GM19455 (cell line): ENCODE results near the gene SPAG6.
A peak's percentile ranks its signal among the peaks of the same experiment; 100 is the strongest.
"Not testable (repeated sequence)": the region's sequence is repeated elsewhere in the genome, so short reads cannot be mapped to it uniquely, and the experiment has no call there.

Source experiments
- ATAC-seq: cut with Tn5 transposase; IDR thresholded peaks from one replicate; pipeline ENCODE4 v1.9.1; 2021; ENCODE audit not compliant: unreplicated experiment

Gene SPAG6

DNA sequence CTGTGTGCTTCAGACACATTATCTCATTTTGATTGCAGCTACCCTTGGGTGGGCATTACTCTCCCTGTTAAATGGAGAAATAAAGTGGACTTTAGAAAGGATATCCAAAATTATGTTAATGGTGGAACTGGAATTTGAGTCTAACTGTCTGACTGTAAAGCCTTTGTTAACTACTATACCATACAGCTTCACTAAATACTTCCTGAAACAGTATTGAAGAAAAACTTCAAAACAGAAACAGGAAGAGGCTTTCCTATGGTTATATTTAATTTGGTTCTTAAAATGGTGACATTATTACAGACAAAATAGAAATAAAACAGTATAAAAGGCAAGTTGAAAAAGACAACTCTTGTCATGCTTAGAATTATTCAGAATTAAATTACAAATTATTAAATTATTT lies 25.0 kb downstream of the SPAG6 start:
- ATAC-seq = no peak

DNA sequence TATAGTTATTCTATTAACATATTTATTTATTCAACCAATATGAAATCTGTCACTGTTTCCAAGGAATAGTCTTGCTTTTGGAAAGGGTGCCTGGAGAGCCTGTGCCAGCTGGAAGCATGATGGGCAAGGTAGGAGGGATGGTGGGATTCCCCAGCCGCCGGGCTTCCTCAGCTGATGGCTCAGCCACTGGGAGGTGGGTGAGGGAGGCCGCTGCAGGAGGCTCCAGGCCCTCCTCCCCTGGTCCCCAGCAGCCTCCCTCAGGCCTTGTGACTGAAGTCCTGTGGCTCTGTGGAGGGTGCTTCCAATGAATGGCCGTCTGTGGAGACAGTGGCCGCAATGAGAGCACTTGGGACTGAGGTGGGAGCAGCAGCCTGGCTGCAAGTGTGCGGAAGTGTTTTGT lies 27.0 kb downstream of the SPAG6 start:
- ATAC-seq = no peak

DNA sequence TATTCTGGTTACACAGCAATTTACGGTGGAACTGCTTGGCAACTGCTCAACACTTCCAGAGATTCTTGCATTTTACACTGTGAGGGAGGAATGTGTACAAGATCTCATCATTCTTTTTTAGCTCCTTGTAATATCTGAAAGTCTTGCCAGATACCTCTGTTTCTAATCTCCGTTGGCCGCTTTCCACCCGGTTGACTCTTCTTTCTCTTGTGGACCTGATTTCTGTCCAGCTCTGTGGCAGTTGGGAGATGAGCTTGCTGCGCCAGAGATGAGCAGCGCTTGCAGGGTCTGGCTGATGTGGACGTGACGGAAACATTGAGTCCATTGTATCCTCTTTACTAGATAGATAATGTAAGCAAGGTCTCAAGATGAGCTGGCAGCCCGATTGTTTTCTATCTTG lies 27.6 kb downstream of the SPAG6 start:
- ATAC-seq = no peak

DNA sequence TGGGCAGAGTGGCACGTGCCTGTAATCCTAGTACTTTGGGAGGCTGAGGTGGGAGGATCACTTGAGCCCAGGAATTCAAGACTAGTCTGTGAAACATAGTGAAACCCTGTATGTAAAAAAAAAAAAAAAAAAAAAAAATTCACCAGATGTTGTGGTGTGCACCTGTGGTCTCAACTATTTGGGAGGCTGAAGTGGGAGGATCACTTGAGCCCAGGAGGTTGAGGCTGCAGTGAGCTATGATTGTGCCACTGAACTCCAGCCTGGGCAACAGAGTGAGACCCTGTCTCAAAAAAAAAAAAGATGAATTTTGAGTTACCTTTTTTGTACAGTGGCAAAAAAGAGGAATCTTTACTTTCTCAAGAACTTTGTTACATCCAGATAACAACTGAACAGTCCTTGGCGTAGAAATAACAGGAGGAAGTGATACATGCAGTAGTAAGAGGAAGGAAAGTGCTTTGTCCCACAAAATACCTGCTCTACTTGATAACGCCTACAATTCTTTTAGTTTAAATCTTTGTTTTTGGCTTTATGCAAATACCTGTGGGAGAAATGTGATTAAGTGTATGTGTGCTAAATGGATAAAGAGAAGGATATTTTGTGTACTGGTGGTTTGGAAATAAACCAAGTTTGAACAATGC lies 29.3 kb downstream of the SPAG6 start:
- no peak for ATAC-seq

DNA sequence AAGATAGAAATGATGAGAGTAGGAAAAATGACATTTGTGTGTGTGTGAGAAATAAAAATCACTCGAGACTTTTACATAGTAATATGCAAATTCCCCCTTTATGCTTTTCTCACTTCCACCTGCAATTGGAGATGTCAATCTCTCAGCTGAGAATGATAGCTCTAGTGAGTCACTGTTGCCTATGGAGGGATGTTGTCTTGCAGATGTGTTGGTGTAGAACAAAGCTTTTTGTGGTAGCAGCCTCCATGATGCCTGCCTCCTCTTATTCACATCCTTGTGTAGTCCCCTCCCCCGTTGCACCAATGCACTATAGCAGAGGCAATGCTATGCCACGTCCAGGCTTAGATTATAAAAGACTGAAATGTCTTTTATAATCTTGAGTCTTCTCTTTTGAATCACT lies 33.8 kb downstream of the SPAG6 start:
- ATAC-seq = peak; percentile 54

DNA sequence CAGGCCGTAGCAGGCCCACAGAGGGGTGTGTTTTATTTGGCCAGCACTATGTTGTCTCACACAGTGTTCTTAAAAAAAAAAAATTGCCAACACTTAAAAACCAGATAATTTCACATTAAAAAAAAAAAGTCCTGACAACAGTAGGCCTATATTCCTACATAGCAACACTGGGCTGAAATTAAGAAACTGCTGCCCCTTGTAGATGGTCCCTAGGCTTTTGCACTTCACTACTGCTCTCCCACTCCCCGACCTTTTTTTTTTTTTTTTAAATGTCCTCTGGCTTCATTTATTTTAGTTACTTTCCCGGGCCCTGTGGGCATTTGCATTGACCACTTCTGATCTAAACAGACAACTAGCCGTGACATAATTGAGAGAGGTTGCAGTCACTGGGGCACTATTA lies 36.0 kb downstream of the SPAG6 start:
- no peak for ATAC-seq

DNA sequence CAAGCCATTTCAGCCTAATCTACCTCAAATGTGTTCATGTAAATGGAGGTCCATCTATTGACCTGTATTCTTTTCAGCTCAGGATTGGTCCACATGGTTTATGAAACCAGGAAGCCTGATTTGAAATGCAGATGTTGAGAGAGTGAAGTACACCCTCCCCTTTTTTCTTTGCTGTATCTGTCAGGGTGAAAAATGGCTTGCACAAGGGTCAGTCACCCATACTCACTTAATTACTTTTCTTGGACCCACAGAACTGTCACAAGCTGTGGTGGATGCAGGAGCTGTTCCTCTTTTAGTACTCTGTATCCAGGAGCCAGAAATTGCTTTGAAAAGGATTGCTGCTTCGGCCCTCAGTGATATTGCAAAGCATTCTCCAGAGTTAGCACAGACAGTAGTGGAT lies 41.2 kb downstream of the SPAG6 start:
- no peak for ATAC-seq

DNA sequence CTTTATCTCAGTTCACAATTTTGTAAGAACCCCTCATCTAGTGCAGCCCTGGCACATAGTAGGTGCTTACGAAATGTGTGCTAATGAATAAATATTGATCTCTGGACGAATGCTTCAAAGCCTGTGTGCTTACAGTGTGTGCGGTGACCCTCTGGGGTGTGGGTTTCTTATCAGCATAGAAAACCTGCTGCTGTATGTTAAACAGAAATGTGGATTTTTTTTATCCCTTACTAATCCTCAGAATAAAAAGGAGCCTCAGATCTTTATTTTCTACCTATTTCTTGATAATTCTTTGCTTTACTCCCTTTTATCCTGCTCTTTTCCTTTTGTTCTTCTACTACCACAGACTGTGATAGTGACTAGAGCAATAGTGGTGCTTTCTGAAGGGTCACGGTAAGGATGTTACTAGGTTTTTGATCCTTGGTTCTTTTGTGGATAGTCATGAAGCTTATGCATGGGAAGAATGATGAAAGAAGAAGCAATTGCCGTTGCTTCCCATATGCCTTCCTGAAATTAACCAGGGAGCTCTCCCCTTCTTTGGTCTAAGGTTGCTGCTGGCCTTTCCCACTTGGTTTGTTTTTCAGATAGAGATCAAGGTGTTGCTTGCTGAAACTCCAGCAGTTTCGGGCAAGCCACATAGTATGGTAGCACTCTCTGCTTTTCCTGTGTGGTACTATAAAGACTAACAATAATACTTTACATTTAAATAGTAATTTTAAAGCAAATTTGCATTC lies 44.7 kb downstream of the SPAG6 start:
- ATAC-seq = no peak

DNA sequence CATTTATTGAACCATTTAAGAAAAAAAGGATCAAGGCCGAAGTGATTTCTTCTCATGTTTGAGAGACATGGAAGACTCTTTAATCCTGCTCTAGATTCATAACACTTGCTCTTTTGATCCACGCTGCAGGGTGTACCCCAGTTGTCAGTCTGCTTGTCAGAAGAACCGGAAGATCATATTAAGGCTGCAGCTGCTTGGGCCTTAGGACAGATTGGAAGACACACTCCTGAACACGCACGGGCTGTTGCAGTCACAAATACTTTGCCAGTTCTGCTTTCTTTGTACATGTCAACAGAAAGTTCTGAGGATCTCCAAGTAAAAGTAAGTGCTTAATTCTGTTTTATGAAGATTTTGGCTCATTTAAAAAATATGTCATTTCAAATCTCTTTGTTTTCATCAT lies 46.3 kb downstream of the SPAG6 start:
- no peak for ATAC-seq

DNA sequence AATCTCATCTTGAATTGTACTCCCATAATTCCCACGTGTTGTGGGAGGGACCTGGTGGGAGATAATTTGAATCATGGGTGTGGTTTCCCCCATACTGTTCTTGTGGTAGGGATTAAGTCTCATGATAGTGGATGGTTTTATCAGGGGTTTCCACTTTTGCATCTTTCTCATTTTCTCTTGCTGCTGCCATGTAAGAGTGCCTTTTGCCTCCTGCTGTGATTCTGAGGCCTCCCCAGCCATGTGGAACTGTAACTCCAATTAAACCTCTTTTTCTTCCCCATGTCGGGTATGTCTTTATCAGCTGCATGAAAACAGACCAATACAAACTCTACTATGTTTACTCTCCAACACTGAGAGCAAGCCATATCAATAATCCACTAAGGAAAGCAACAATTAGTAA lies 50.9 kb downstream of the SPAG6 start:
- ATAC-seq = not testable (repeated sequence)

DNA sequence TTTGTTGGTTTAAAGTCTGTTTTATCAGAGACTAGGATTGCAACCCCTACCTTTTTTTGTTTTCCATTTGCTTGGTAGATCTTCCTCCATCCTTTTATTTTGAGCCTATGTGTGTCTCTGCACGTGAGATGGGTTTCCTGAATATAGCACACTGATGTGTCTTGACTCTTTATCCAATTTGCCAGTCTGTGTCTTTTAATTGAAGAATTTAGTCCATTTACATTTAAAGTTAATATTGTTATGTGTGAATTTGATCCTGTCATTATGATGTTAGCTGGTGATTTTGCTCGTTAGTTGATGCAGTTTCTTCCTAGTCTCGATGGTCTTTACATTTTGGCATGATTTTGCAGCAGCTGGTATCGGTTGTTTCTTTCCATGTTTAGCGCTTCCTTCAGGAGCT lies 61.6 kb downstream of the SPAG6 start:
- not testable (repeated sequence) for ATAC-seq

DNA sequence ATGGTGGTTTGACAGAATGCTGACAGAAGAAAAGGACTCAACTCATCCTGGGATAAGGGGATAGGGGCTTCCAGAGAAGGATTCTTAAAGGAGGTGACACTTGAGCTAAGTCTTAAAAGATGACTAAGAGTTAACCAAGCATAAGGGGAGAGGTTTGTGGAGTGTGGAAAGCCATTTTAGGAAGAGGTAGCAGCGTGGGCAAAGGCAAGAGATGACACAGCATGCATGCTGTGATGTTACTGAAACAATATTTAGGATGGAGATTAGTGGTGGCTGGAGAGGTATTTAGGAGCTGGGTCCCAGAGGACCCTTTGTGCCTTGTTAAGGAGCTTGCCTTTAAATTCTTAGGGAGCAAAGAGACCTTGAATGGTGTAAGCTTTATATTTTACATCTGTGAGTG lies 65.1 kb downstream of the SPAG6 start:
- ATAC-seq = no peak

DNA sequence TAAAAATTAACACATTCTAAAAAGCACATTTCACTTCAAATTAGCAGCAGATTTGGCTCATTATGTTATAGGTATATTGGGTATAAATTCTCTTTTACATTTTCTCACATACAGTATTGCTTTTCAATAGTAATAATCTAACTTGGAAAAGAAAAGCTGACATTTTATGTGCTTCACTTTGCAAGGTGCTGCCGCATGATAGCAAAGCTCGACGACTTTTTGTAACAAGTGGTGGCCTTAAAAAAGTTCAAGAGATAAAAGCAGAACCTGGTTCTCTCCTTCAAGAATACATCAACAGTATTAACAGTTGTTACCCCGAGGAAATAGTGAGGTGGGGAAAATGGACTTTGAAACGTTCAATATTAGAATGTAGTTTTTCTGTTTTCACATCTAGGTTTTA lies 65.5 kb downstream of the SPAG6 start:
- ATAC-seq = no peak

DNA sequence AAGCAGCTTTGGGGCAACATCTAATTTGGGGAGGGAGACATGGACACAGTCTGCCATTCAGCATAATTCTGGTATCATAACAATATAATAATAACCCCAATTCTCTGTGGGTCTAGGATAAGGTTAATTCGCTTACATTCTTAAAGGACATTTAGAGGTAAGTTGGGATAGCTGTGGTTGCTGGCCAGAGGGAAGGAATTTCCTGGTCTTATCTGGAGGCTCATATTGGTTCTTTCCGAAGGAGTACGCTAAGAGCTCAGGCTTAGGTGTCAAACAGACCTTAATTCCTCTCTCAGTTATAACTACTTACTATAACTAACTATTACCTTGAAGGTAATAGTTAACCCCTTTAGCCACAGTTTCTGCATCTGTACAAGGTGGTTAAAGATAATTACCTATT lies 68.8 kb downstream of the SPAG6 start:
- ATAC-seq = no peak

DNA sequence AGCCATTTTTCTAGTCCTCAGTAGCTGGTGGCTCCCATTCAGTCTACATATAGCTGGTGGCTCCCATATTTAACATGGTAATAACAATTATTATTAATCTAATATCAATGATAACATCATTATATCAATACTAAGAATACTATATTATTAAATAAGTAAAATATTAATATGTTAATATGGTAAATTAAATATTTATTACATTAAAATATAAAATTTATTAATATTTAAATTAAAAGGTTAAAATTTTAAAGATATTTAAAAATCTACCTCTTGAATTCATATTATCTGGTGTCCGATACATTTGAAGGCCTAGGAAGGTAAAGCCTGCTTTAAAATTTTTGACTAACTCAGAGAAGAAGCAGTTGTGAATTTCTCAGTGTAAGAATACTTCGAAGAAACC lies 69.8 kb downstream of the SPAG6 start:
- no peak for ATAC-seq

DNA sequence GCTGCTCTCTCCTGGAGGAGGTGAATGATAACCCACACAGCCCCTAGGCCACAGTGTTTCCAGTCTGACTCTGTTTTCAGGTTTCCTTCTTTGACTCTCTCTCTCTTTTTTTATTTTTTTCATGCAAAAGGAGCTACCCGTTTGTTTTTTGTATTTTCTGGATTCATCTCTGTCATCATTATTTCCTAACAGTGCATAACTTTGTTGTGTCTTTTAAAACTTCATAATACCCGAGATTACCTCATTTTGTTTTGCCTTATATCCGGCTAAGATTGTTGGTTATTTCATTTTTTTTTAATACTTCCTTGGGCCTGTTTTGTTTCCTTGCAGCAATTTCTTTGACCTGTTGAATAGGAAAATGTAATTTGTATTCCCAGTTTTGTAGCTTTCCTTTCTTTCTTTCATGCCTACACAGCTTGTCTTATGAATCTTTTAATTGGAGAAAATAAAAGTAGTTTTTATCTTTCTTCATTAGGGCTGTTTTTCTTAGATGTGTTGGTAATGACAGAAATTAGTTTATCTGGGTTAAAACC lies 72.5 kb downstream of the SPAG6 start:
- ATAC-seq = no peak

DNA sequence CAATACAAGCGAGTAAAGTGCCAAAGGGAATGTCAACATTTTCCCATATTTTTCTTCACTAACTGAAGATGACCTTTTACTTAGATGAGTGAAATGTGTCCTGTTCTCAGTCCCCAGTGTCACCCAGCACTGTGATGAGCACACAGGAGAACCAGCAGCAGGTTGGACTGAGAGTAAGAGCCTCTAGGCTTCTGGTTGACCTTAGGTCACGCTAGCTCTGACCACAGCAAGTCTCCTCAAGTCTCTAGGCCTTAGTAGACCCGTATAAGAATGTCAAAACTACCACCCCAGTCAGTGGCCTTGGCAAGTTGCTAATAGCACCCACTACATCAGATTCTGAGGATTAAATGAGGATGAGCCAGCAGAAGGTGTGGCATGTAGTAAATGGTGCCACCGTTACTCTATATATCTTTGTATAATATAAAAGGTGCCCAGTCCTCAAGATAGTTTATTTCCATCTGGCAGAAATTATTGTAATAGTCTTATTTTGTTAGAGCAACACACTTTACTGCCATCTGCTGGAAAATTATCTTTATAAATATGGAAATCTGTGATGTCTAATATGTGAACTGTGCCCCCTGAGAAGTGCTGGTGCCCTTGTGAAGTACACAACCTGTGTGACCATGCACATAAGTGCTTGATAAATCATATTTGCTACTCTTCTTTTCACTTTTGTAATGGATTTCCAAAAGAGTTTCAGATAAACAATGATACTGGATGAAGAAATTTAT lies 75.7 kb downstream of the SPAG6 start:
- no peak for ATAC-seq

DNA sequence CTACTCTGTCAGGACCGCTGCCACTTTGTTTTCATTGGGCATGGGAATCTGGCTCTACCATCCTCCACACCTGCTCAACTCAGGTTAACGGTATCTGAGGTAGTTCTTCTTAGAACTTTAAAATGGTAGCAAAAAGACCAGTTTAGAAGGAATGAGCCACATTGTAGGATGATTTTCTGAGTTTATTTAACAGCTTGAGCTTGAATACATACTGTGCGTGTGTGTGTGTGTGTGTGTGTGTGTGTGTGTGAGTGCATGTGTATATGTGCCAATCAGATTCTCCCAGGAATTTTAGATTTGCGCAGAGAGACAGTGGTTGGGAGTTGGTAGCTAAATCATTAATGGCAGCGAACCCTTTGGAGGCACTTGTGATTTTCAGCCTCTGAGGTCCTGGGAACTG lies 81.4 kb downstream of the SPAG6 start:
- ATAC-seq = no peak

DNA sequence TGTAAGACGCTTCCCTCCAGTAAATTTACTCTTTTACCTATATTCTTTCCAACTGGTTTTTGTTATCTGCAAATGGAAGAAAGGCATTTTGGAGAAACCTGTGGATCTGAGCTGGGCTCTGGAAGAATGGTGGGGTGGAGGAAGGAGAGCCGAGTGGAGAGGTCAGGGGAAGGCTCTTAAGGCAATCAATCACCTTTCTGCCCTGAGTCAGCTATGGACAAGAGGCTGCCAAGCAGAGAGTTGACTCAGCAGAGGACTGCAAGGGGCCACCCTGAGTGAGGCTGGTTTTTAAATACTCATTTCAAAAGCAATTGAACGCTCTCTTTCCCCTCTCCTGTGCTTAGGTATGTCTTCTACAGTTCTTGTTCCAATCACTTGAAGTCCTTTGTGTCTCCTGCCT lies 81.8 kb downstream of the SPAG6 start:
- no peak for ATAC-seq

DNA sequence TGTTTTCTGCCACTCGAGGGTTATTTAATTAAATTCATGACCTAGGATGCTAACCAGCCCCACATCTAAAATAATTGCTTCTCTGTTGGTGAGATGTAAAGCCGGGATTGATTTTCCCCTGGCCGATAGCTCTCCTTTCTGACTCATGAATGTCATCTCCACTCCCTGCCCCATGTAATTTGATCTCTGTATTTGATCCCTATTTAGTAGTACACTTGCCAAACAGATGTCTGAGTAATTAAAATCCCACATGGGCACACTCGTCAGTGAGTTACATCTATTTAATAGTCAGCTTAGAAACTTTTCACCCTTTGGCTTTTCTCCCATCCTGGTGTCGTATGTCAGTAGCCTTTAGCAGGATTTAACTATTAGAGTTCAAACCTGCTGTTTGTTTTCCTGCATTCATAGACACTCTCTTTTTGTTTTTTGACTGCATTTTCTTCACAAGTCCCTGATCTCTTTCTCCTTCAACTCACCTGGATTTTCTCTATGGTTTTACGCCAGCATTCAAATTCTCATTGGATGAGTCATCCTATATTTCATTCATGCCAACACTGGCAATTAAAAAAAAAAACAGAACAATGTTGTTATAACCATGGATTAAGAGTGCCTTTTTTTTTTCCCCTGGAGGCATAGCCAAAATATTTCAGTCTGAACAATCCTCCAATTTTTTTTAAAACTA lies 82.7 kb downstream of the SPAG6 start:
- no peak for ATAC-seq

DNA sequence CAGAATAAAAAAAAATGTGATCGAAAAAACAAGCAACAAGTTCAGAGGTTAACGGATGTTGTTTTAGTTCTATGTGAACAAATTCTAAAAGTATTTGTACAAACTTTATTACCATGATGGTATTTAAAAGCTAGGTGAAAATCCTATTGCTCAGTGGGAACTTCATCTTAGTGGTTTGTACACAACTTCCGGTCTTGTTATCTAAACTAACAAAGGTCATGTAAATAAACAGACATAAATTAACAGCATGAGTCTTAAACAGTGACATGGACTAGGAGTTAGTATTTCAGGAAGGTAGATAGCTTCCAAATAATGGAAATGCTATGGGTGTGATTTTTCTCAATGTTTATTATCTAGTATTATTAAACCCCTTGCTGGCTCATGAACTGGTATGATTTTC lies 83.8 kb downstream of the SPAG6 start:
- no peak for ATAC-seq
